Lung (tissue), 12 donors: ENCODE data around the gene ACTRT2. TPM values are rescaled to one million over a fixed set of nuclear protein-coding genes. Genes with fewer than 3 reads are reported as not detected.

Experiments
- ATAC-seq: fragments of 200-7000 bp; cut with Tn5 transposase; one replicate; pipeline ENCODE4 v1.9.1; 2020; ENCODE audit warnings: moderate number of reproducible peaks; ENCODE audit not compliant: insufficient read depth, low FRiP score
- DNase-seq, 3 donors: peaks; one replicate each; pipeline ENCODE4 v3.0.0-alpha.2; 2013 to 2017
- H3K27ac ChIP-seq, 2 donors: one replicate each; pipeline ENCODE4 v1.5.1; 2013; ENCODE audit warnings: mild to moderate bottlenecking in 2 of 2, moderate library complexity in 2 of 2, control low read depth in 1 of 2, inconsistent platforms in 1 of 2, low read depth in 1 of 2, low read length in 1 of 2
- H3K27me3 ChIP-seq, 3 donors: one replicate each; pipeline ENCODE4 v1.5.1; 2013; ENCODE audit warnings: low read length in 2 of 3; ENCODE audit not compliant: control insufficient read depth in 3 of 3, insufficient read depth in 3 of 3
- H3K36me3 ChIP-seq, 4 donors: one replicate each; pipeline ENCODE4 v1.5.1; 2013; ENCODE audit warnings: low read length in 4 of 4, mild to moderate bottlenecking in 1 of 4, moderate library complexity in 1 of 4; ENCODE audit not compliant: control insufficient read depth in 4 of 4, insufficient read depth in 4 of 4
- H3K4me1 ChIP-seq, 5 donors: one replicate each; pipeline ENCODE4 v1.5.1; 2013; ENCODE audit warnings: low read length in 5 of 5, mild to moderate bottlenecking in 2 of 5, moderate library complexity in 1 of 5; ENCODE audit not compliant: control insufficient read depth in 5 of 5, insufficient read depth in 5 of 5
- H3K4me3 ChIP-seq: one replicate; pipeline ENCODE4 v1.5.1; 2013; ENCODE audit warnings: mild to moderate bottlenecking, control low read depth, moderate library complexity
- H3K9ac ChIP-seq, 2 donors: one replicate each; pipeline ENCODE4 v1.5.1; 2013; ENCODE audit warnings: low read length in 2 of 2, control low read depth in 1 of 2; ENCODE audit not compliant: insufficient read depth in 1 of 2
- H3K9me3 ChIP-seq, 4 donors: one replicate each; pipeline ENCODE4 v1.5.1; 2013; ENCODE audit warnings: low read length in 3 of 4, mild to moderate bottlenecking in 1 of 4, moderate library complexity in 1 of 4; ENCODE audit not compliant: control insufficient read depth in 4 of 4, insufficient read depth in 3 of 4
- WGBS, 2 donors: extraction: QIAGEN DNeasy Blood & Tissue Kit; methylation state at CpG; one replicate each; pipeline ENCODE4 v1.1.7; 2013; 5-methylcytosine and 5-hydroxymethylcytosine counted together
- polyA plus RNA-seq, 2 donors: library from polyadenylated mRNA; stranded (reverse); fragments of 200-250 nt; gene quantifications; one replicate each; pipeline ENCODE4 v1.2.1, GENCODE V29; 2013
- total RNA-seq, 2 donors: library from RNA; depleted of rRNA in 1 of 2; stranded (reverse); fragments of >200 nt in 1 of 2; gene quantifications; one replicate each; pipeline ENCODE4 v1.2.1, GENCODE V29; 2014 to 2021
- TF ChIP-seq, protein P1 (sequence below): IDR thresholded peaks from 2 replicates; pipeline ENCODE4 v1.5.1; 2012; ENCODE audit warnings: mild to moderate bottlenecking; ENCODE audit errors: control extremely low read depth, extremely low read depth
- donor health status: control.
- donor health status: control.
- donor health status: Bipolar disorder and iron deficiency.
- donor health status: healthy.
- donor health status: DM: yes; HTN: yes; CAD: no.

Gene ACTRT2
- total and polyA plus RNA-seq, 4 donors = not detected

- 83 to 88% methylated on average over 2 of the region's 2 CpGs for WGBS, 2 donors
- DNase-seq (no peak), ATAC-seq (no peak)
- Histone ChIP-seq H3K36me3 (no peaks in the 10 kb centered on the region), H3K4me3 (no peak overlapping the region), H3K27me3 (no peaks in the 10 kb centered on the region), H3K9ac (no peak overlapping the region), H3K4me1 (peaks cover 0 to 16% (median 0%) of the 10 kb centered on the region in 5 donors), H3K9me3 (peaks cover 0 to 6% (median 3%) of the 10 kb centered on the region in 4 donors), H3K27ac (no peak overlapping the region)
- TF ChIP-seq, protein P1, sequence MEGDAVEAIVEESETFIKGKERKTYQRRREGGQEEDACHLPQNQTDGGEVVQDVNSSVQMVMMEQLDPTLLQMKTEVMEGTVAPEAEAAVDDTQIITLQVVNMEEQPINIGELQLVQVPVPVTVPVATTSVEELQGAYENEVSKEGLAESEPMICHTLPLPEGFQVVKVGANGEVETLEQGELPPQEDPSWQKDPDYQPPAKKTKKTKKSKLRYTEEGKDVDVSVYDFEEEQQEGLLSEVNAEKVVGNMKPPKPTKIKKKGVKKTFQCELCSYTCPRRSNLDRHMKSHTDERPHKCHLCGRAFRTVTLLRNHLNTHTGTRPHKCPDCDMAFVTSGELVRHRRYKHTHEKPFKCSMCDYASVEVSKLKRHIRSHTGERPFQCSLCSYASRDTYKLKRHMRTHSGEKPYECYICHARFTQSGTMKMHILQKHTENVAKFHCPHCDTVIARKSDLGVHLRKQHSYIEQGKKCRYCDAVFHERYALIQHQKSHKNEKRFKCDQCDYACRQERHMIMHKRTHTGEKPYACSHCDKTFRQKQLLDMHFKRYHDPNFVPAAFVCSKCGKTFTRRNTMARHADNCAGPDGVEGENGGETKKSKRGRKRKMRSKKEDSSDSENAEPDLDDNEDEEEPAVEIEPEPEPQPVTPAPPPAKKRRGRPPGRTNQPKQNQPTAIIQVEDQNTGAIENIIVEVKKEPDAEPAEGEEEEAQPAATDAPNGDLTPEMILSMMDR = no peak
Observed at GRCh38 chr1:2989185-2989584, 32.1 kb upstream of the ACTRT2 start.

- H3K9ac ChIP-seq = no peak overlapping the region
- DNase-seq (peak in 1 of 3 donors; percentile 12), ATAC-seq (no peak)
- TF ChIP-seq, protein P1 = no peak
- no peak overlapping the region for H3K27ac ChIP-seq
- no peaks in the 10 kb centered on the region for H3K36me3 ChIP-seq
- H3K4me3 ChIP-seq = no peak overlapping the region
- H3K4me1 ChIP-seq = peaks cover 0 to 8% (median 0%) of the 10 kb centered on the region in 5 donors
- no peaks in the 10 kb centered on the region for H3K27me3 ChIP-seq
- 84 to 91% methylated on average over 6 to 7 of the region's 7 CpGs for WGBS, 2 donors
- H3K9me3 ChIP-seq = peaks cover 0 to 8% (median 3%) of the 10 kb centered on the region in 4 donors
Observed at GRCh38 chr1:2989976-2990375, 31.3 kb upstream of the ACTRT2 start.

DNA sequence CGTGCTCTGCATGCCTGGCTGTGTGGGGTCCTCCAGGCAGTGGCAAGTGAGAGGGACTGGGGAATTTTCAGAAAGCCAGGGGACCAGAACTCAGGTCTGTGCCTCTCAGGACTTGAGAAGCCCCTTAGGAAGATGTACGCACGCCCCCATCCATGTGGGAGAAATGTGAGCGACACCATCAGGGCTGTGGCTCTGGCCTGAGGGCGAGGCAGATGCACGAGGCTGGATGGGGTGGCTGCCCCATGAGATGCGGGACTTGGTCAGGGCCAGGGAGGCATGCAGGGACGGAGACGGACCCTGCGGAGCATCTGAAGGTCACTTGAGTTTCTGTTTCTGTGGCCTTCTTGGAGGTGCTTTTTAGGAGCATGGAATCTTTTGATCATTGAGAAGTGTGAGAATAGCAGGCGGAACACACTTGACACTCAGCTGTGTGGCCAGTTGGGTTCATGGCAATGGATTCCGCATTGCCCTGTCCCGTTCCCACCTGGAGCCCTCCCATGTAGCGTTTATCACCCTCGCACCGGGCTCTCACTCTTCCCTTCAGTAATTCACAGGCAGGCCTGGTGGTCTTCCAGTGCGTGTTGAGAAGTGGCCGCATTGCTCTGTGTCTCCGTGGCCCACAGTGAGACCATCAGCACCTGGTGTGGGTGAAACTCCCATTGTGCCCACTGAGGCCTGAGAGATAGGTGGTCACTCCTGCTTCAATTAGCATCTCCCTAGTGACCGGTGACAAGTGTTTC is 30.7 kb upstream of the ACTRT2 start:
- Histone ChIP-seq H3K36me3 (no peaks in the 10 kb centered on the region), H3K9me3 (peaks cover 0 to 8% (median 4%) of the 10 kb centered on the region in 4 donors), H3K4me3 (no peak overlapping the region), H3K4me1 (peaks cover 0 to 3% (median 0%) of the 10 kb centered on the region in 5 donors), H3K27ac (no peak overlapping the region), H3K27me3 (no peaks in the 10 kb centered on the region), H3K9ac (no peak overlapping the region)
- DNase-seq = peak in 1 of 3 donors; percentile 6
- WGBS, 2 donors = 91 to 95% methylated on average over 20 of the region's 20 CpGs
- no peak for ATAC-seq
- TF ChIP-seq, protein P1 = no peak
